ENCODE measurements around the gene CCDC14.

DNA sequence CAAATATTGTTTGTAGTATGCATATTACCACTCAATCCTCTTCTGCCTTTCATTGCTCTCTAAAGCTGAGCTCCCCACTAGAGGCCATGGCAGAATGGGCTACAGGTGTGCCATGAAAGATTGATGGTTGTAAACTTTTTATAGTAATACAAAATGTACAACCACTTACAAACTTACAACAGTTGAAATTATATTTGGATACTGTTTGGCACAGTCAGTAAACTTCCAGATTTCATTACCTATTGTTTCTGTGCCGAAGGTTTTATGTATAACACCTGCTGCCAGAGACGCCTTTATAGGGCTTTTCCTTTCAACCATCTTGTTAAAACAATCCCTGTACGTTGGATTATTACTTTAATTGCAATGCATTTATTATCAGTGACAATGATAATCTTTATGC, 23.9 kb upstream of the CCDC14 start:
- TF ChIP-seq, protein P1, sequence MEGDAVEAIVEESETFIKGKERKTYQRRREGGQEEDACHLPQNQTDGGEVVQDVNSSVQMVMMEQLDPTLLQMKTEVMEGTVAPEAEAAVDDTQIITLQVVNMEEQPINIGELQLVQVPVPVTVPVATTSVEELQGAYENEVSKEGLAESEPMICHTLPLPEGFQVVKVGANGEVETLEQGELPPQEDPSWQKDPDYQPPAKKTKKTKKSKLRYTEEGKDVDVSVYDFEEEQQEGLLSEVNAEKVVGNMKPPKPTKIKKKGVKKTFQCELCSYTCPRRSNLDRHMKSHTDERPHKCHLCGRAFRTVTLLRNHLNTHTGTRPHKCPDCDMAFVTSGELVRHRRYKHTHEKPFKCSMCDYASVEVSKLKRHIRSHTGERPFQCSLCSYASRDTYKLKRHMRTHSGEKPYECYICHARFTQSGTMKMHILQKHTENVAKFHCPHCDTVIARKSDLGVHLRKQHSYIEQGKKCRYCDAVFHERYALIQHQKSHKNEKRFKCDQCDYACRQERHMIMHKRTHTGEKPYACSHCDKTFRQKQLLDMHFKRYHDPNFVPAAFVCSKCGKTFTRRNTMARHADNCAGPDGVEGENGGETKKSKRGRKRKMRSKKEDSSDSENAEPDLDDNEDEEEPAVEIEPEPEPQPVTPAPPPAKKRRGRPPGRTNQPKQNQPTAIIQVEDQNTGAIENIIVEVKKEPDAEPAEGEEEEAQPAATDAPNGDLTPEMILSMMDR (IDR thresholded peaks at IDR 0.05): no peak
- TF ChIP-seq POLR2A (IDR thresholded peaks at IDR 0.05): no peak
